ENCODE results near the gene AGR3. TPM values are rescaled to one million over a fixed set of nuclear protein-coding genes. Genes with fewer than 3 reads are reported as not detected.
A peak's percentile ranks its signal among the peaks of the same experiment; 100 is the strongest.

Gene AGR3
- total RNA-seq, 1 experiment from 2014 or later: 0.57 TPM

DNA sequence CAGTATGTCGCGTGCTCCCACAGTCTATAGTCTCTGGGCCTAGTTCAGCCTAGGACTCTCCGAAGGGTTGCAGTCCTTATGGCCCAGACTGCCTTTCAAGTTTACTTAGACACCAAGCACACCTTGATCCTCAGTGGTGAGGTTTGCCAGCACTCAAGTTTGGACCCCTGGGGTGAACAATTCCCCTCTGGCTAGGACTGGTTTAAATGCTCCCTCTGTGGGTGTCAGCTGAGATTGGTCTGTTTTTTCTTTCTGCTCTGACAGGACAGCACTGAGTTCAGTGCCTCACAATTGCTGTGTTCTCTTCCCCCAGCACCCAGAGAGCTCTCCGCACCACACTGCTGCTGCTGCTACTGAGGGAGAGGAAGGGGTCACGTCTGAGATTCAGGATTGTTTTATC is 31.9 kb upstream of the AGR3 start:
- BruUV-seq (replicated peaks): no TSS peak
- ChIA-PET CTCF (no interaction called here), POLR2A (ENCODE audit: unreplicated experiment) (no interaction called here)
- H3K27ac ChIP-seq: no peak overlapping the region
- DNase-seq: no peak
- intact Hi-C loops (cut with micrococcal nuclease; ENCODE audit: unreplicated experiment): no loop called here
- peaks cover 15% of the 10 kb centered on the region for H3K9me3 ChIP-seq (ENCODE audit: insufficient read depth, low read depth)
- no peaks in the 10 kb centered on the region for H3K27me3 ChIP-seq (ENCODE audit: insufficient read depth, low read depth)
- no peaks in the 10 kb centered on the region for H4K20me1 ChIP-seq (ENCODE audit: insufficient read depth)
- TF ChIP-seq, protein P1, sequence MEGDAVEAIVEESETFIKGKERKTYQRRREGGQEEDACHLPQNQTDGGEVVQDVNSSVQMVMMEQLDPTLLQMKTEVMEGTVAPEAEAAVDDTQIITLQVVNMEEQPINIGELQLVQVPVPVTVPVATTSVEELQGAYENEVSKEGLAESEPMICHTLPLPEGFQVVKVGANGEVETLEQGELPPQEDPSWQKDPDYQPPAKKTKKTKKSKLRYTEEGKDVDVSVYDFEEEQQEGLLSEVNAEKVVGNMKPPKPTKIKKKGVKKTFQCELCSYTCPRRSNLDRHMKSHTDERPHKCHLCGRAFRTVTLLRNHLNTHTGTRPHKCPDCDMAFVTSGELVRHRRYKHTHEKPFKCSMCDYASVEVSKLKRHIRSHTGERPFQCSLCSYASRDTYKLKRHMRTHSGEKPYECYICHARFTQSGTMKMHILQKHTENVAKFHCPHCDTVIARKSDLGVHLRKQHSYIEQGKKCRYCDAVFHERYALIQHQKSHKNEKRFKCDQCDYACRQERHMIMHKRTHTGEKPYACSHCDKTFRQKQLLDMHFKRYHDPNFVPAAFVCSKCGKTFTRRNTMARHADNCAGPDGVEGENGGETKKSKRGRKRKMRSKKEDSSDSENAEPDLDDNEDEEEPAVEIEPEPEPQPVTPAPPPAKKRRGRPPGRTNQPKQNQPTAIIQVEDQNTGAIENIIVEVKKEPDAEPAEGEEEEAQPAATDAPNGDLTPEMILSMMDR (conservative IDR thresholded peaks at IDR 0.05): no peak
- TF ChIP-seq EZH2 (IDR thresholded peaks at IDR 0.05; ENCODE audit: low read depth): no peak
- H3K4me2 ChIP-seq: no peak overlapping the region
- H3K36me3 ChIP-seq (ENCODE audit: low read depth): peaks cover 4% of the 10 kb centered on the region; the same call in 1 of the 2 replicates
- H3F3A ChIP-seq (ENCODE audit: insufficient read depth, low read depth): peaks cover 40% of the 10 kb centered on the region
- no peak overlapping the region for H3K4me3 ChIP-seq
- H2AFZ ChIP-seq: no peak overlapping the region
- H3K79me2 ChIP-seq (ENCODE audit: low read depth): no peaks in the 10 kb centered on the region
- H3K9me2 ChIP-seq (ENCODE audit: insufficient read depth): no peaks in the 10 kb centered on the region
- H3K4me1 ChIP-seq (replicated peaks; ENCODE audit: insufficient read depth): peaks cover 50% of the 10 kb centered on the region

- Histone ChIP-seq H3K4me3 (no peak overlapping the region), H3K9me2 (ENCODE audit: insufficient read depth) (no peaks in the 10 kb centered on the region), H3K79me2 (ENCODE audit: low read depth) (no peaks in the 10 kb centered on the region), H3K4me2 (no peak overlapping the region), H3K27me3 (ENCODE audit: insufficient read depth, low read depth) (no peaks in the 10 kb centered on the region), H4K20me1 (ENCODE audit: insufficient read depth) (no peaks in the 10 kb centered on the region), H3K9me3 (ENCODE audit: insufficient read depth, low read depth) (peaks cover 14% of the 10 kb centered on the region), H2AFZ (no peak overlapping the region), H3K4me1 (replicated peaks; ENCODE audit: insufficient read depth) (peaks cover 39% of the 10 kb centered on the region), H3F3A (ENCODE audit: insufficient read depth, low read depth) (peaks cover 39% of the 10 kb centered on the region), H3K36me3 (ENCODE audit: low read depth) (peaks cover 4% of the 10 kb centered on the region; the same call in 1 of the 2 replicates), H3K27ac (no peak overlapping the region)
- no peak for TF ChIP-seq EZH2 (IDR thresholded peaks at IDR 0.05; ENCODE audit: low read depth)
- TF ChIP-seq, protein P1 (conservative IDR thresholded peaks at IDR 0.05): no peak
- DNase-seq: peak in 1 of 2 experiments; percentile 9
- CTCF ChIA-PET: no interaction called here
- intact Hi-C loops (cut with micrococcal nuclease; ENCODE audit: unreplicated experiment): no loop called here
- POLR2A ChIA-PET (ENCODE audit: unreplicated experiment): no interaction called here
- no TSS peak for BruUV-seq (replicated peaks)
These were observed 30.8 kb upstream of the AGR3 start for GRCh38 chr7:16912540-16912939.

DNA sequence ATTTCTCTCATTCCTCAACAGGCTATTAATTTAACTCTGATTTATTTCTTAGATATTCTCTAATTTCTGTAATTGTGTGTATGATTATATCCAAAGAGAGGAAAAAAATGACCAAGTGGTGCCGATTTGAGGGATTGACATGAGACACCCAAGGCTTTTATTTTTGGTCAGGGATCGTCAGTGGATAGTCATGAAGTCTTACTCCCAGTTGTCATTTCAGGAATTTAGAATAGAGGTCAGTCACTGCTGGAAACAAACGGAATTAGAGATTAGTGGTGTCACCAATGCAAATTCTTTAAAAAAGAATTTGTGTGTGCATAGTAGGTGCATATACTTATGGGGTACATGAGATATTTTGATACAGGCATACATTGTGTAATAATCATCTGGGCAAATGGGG is 26.8 kb upstream of the AGR3 start:
- Histone ChIP-seq H2AFZ (no peak overlapping the region), H3K9me3 (ENCODE audit: insufficient read depth, low read depth) (peaks cover 14% of the 10 kb centered on the region), H3K79me2 (ENCODE audit: low read depth) (no peaks in the 10 kb centered on the region), H3K27me3 (ENCODE audit: insufficient read depth, low read depth) (no peaks in the 10 kb centered on the region), H3K9me2 (ENCODE audit: insufficient read depth) (no peaks in the 10 kb centered on the region), H4K20me1 (ENCODE audit: insufficient read depth) (no peaks in the 10 kb centered on the region), H3K27ac (no peak overlapping the region), H3K4me2 (no peak overlapping the region), H3F3A (ENCODE audit: insufficient read depth, low read depth) (peaks cover 2% of the 10 kb centered on the region; the same call in 1 of the 2 replicates), H3K36me3 (ENCODE audit: low read depth) (no peaks in the 10 kb centered on the region), H3K4me1 (replicated peaks; ENCODE audit: insufficient read depth) (peaks cover 18% of the 10 kb centered on the region), H3K4me3 (no peak overlapping the region)
- no peak for DNase-seq
- ChIA-PET CTCF (no interaction called here), POLR2A (ENCODE audit: unreplicated experiment) (no interaction called here)
- TF ChIP-seq EZH2 (IDR thresholded peaks at IDR 0.05; ENCODE audit: low read depth): no peak
- TF ChIP-seq, protein P1 (conservative IDR thresholded peaks at IDR 0.05): no peak
- no TSS peak for BruUV-seq (replicated peaks)
- intact Hi-C loops (cut with micrococcal nuclease; ENCODE audit: unreplicated experiment): no loop called here

All from PC-9 (cell line).